Left ventricle myocardium superior (tissue), 1 donor: ENCODE results near the gene CACNB4. TPM values are rescaled to one million over a fixed set of nuclear protein-coding genes. Genes with fewer than 3 reads are reported as not detected.
"Not testable (repeated sequence)": the region's sequence is repeated elsewhere in the genome, so short reads cannot be mapped to it uniquely, and the experiment has no call there.

Experiments
- ATAC-seq: fragments of 200-7000 bp; cut with Tn5 transposase; one replicate; pipeline ENCODE4 v1.9.1; 2020; ENCODE audit warnings: mild to moderate bottlenecking, moderate library complexity
- DNase-seq: peaks from one replicate; pipeline ENCODE4 v3.0.0-alpha.2; 2020
- intact Hi-C: fragments of 100-400 bp; cut with micrococcal nuclease; formaldehyde crosslinking; loops from one replicate; pipeline ENCODE4 v1.11.0; 2022
- total RNA-seq: library from RNA; stranded (reverse); fragmentation: NEBNext Ultra II Directional; extraction: Animal tissue kit (Norgen Biotek cat#: 25700); gene quantifications from one replicate; pipeline ENCODE4 v1.2.1, GENCODE V29; 2021
- donor health status: DM: no; HTN: yes; CAD: no; lungs with severe emphysema.

Gene CACNB4
- total RNA-seq, 1 donor from 2014 or later: 0.32 TPM

GRCh38 chr2:151965884-151966283, 133.0 kb downstream of the CACNB4 start:
- ATAC-seq (no peak), DNase-seq (no peak)
- intact Hi-C loops: no loop called here

GRCh38 chr2:151961558-151961957, 137.3 kb downstream of the CACNB4 start:
- no peak for DNase-seq
- ATAC-seq: no peak
- intact Hi-C loops: no loop called here

GRCh38 chr2:151959238-151959637, 139.6 kb downstream of the CACNB4 start:
- no peak for ATAC-seq
- intact Hi-C loops: no loop called here
- DNase-seq: no peak

GRCh38 chr2:151953467-151953866, 145.4 kb downstream of the CACNB4 start:
- no peak for ATAC-seq
- intact Hi-C loops: no loop called here

GRCh38 chr2:151952691-151953456, 146.0 kb downstream of the CACNB4 start:
- intact Hi-C loops: no loop called here
- no peak for ATAC-seq
- DNase-seq: no peak

More at GRCh38 chr2:151953467-151953866, 145.4 kb downstream of the CACNB4 start:
- no peak for DNase-seq

GRCh38 chr2:151947813-151948165, 151.1 kb downstream of the CACNB4 start:
- intact Hi-C loops: no loop called here
- DNase-seq (no peak), ATAC-seq (peak; percentile 61)

- DNase-seq (no peak), ATAC-seq (peak; percentile 78)
- intact Hi-C loops: no loop called here
Observed at GRCh38 chr2:151946899-151947812, 151.7 kb downstream of the CACNB4 start.

- intact Hi-C loops: no loop called here
- DNase-seq (no peak), ATAC-seq (no peak)
Observed at GRCh38 chr2:151946250-151946884, 152.5 kb downstream of the CACNB4 start.

- intact Hi-C loops: no loop called here
- no peak for ATAC-seq
Observed at GRCh38 chr2:151945602-151946001, 153.2 kb downstream of the CACNB4 start.

GRCh38 chr2:151945186-151945585, 153.7 kb downstream of the CACNB4 start:
- ATAC-seq (no peak), DNase-seq (no peak)
- intact Hi-C loops: no loop called here

More at GRCh38 chr2:151945602-151946001, 153.2 kb downstream of the CACNB4 start:
- no peak for DNase-seq

- intact Hi-C loops: no loop called here
- DNase-seq: no peak
- no peak for ATAC-seq
Observed at GRCh38 chr2:151943461-151943860, 155.4 kb downstream of the CACNB4 start.

GRCh38 chr2:151942540-151943205, 156.2 kb downstream of the CACNB4 start:
- ATAC-seq, DNase-seq, intact Hi-C loops: not testable (repeated sequence)

- no peak for DNase-seq
- no peak for ATAC-seq
- intact Hi-C loops: no loop called here
Observed at GRCh38 chr2:151937966-151938365, 160.9 kb downstream of the CACNB4 start.

- ATAC-seq (no peak), DNase-seq (no peak)
- intact Hi-C loops: no loop called here
Observed at GRCh38 chr2:151936626-151937025, 162.2 kb downstream of the CACNB4 start.

- no peak for ATAC-seq
- intact Hi-C loops: no loop called here
- no peak for DNase-seq
Observed at GRCh38 chr2:151933266-151933804, 165.5 kb downstream of the CACNB4 start.

GRCh38 chr2:151931756-151932155, 167.1 kb downstream of the CACNB4 start:
- intact Hi-C loops: no loop called here
- no peak for DNase-seq
- no peak for ATAC-seq

- intact Hi-C loops: no loop called here
- DNase-seq (no peak), ATAC-seq (peak; percentile 32)
Observed at GRCh38 chr2:151931030-151931611, 167.7 kb downstream of the CACNB4 start.

GRCh38 chr2:151930042-151930441, 168.8 kb downstream of the CACNB4 start:
- no peak for ATAC-seq
- intact Hi-C loops: no loop called here
- DNase-seq: no peak

GRCh38 chr2:151928380-151928779, 170.5 kb downstream of the CACNB4 start:
- intact Hi-C loops: no loop called here
- no peak for ATAC-seq
- DNase-seq: no peak
